Ishikawa (cell line): ENCODE measurements around the gene UCN3.

Source experiments
- CEBPB ChIP-seq: IDR thresholded peaks from 2 replicates; pipeline ENCODE4 v1.6.1; 2012
- CREB1 ChIP-seq: IDR thresholded peaks from 2 replicates; pipeline ENCODE4 v1.6.1; 2012; ENCODE audit warnings: low read depth
- EGR1 ChIP-seq: IDR thresholded peaks from 2 replicates; pipeline ENCODE4 v1.6.1; 2012
- EP300 ChIP-seq: IDR thresholded peaks from 2 replicates; pipeline ENCODE4 v1.6.1; 2012; ENCODE audit warnings: borderline replicate concordance
- FOXM1 ChIP-seq: IDR thresholded peaks from 2 replicates; pipeline ENCODE4 v1.6.1; 2012; ENCODE audit warnings: low read depth, borderline replicate concordance
- MAX ChIP-seq: IDR thresholded peaks from 2 replicates; pipeline ENCODE4 v1.6.1; 2012
- NFIC ChIP-seq: IDR thresholded peaks from 2 replicates; pipeline ENCODE4 v1.6.1; 2012
- RAD21 ChIP-seq: IDR thresholded peaks from 2 replicates; pipeline ENCODE4 v1.6.1; 2012; ENCODE audit warnings: low read depth
- REST ChIP-seq: IDR thresholded peaks from 2 replicates; pipeline ENCODE4 v1.6.1; 2012; ENCODE audit warnings: low read depth, mild to moderate bottlenecking
- TAF1 ChIP-seq: IDR thresholded peaks from 2 replicates; pipeline ENCODE4 v1.6.1; 2012; ENCODE audit warnings: low read depth, mild to moderate bottlenecking
- TCF12 ChIP-seq: IDR thresholded peaks from 2 replicates; pipeline ENCODE4 v1.6.1; 2012; ENCODE audit warnings: low read depth
- TEAD4 ChIP-seq: IDR thresholded peaks from 2 replicates; pipeline ENCODE4 v1.6.1; 2012
- YY1 ChIP-seq: IDR thresholded peaks from 2 replicates; pipeline ENCODE4 v1.6.1; 2012; ENCODE audit warnings: low read depth
- ZBTB7A ChIP-seq: IDR thresholded peaks from 2 replicates; pipeline ENCODE4 v1.6.1; 2012; ENCODE audit warnings: low read depth
- TF ChIP-seq, protein P1 (sequence below): IDR thresholded peaks from 2 replicates; pipeline ENCODE4 v1.6.1; 2012

The UCN3 gene

DNA sequence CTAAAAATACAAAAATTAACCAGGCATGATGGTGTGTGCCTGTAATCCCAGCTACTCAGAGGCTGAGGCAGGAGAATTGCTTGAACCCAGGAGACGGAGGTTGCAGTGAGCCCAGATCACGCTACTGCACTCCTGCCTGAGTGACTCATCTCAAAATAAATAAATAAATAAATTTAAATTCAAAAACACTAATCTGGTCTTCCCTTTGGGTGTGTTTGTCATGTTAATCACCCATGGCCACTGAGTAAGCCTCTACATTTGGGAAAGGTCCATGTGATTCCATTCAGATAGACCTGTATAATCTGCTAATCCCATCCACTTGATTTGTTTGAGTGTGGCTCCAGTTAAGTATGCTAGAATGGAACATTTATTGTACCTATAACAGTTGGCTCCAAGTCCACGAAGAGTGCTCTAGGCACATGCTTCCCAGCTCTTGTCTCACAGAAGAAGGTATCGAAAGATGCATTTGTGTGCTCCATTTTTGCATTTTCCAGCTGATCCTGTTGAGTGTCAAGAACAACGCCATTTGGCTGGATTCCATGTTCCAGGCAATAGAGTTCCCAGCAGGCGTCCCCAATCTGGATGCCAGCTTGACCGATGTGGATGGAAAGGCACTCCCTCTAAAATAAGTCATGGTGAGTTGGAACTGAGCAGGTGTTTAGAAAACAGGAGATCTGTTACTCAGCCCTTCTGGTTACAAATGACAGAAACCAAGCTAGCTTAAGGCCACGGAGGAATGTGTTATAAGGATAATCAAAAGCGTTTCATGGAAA, 35.9 kb downstream of the UCN3 start:
- TF ChIP-seq EGR1 (no peak), MAX (peak; percentile 31; the same call in 1 of the 2 replicates), YY1 (0 out of 2 replicates have a peak, but pooled peaks have one; percentile 34), EP300 (peak; percentile 49; the same call in 1 of the 2 replicates), TEAD4 (peak; percentile 65), NFIC (peak; percentile 88), TCF12 (peak; percentile 73)
- TF ChIP-seq, protein P1, sequence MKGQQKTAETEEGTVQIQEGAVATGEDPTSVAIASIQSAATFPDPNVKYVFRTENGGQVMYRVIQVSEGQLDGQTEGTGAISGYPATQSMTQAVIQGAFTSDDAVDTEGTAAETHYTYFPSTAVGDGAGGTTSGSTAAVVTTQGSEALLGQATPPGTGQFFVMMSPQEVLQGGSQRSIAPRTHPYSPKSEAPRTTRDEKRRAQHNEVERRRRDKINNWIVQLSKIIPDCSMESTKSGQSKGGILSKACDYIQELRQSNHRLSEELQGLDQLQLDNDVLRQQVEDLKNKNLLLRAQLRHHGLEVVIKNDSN = no peak

DNA sequence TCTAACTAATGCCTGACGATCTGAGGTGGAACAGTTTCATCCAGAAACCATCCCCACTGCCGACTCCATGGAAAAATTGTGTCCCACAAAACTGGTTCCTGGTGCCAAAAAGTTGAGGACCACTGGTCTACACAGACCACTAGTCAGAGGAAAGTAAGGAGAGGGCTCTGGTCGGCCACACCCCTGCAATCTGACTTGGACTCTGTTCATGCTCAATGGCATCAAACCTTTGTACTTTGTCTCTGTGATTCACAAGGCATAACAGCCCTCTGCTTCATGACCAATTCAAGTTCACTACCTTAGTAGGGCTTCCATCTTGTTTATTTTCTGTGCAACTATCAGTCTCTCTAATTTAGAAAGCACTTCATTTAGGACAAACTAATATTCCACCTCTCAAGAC, 38.0 kb downstream of the UCN3 start:
- TF ChIP-seq ZBTB7A = no peak
- TF ChIP-seq CEBPB = no peak

DNA sequence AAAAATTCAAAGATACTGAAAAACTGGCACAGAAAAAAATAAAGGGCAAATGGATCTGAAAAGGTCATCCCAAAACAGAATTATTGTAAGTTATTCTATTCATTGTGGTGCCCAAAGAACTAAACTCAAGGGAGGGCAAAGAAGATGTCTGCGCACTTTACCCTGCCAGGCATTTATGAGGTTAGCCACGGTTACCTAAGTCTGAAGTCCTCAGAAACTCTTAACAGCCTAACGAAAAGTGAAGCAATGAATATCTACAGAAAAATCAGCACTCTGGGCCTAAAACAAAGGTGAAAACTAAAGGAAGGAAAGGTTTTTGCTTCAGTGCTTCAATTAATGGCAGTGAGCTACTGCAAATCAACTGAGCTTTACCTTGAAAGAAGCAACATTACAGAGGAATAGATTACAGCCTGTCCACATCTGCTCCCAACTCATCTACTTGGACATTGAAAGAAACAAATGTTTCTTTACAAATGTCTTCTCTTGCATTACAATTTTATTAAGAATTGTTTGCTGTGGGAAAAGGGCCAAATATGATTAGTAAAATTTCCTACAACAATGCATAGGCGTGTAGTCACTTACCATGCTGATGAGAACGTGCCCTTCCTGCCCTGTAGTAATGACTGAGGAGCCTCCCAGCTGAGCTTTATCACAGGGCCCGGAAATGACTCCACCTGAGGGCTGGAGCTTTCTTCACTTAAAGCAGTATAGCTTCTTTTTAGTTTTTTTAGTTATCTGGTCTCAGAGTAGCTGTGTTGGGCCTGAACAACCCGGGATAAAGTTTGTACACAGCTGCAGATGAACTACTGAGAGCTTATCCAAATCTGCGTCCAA, 39.7 kb downstream of the UCN3 start, which contains the start of gene TUBAL3:
TSS of gene TUBAL3 (minus strand) at position 621 of the 834 bp plus-strand sequence. CDS start at position 585, 36 bp downstream.
- TF ChIP-seq EP300 = no peak
- TF ChIP-seq TEAD4 = no peak
- TF ChIP-seq MAX = no peak

DNA sequence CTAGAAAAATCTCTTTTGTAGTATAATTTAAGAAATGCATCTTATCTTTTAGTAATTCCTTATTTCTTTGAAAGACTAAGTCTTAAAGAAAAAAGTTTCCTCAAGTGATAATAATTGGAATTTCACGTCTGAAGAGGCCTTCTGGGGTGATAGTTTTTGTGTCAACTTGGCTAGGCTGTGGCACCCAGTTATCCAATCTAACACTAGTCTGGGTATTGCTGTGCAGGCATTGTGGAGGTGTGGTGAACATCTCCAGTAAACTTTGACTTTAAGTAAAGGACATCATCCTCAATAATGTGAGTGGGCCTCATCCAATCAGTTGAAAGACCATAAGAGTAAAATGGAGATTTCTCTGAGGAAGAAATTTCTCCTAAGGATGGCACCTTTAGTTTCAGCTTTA, 42.2 kb downstream of the UCN3 start:
- TF ChIP-seq YY1 (no peak), EGR1 (no peak), REST (no peak), CEBPB (no peak), ZBTB7A (no peak), RAD21 (no peak), NFIC (no peak), TAF1 (no peak), TEAD4 (no peak), CREB1 (no peak), MAX (no peak), TCF12 (no peak), FOXM1 (no peak)
- TF ChIP-seq, protein P1 = no peak

GRCh38 chr10:5411941-5412276, 47.1 kb downstream of the UCN3 start:
- TF ChIP-seq REST (no peak), NFIC (no peak), TEAD4 (no peak), MAX (no peak)
- TF ChIP-seq, protein P1 = no peak
